ENCODE data around the gene UBR3. TPM values are rescaled to one million over a fixed set of nuclear protein-coding genes. Genes with fewer than 3 reads are reported as not detected.

The UBR3 gene
- total RNA-seq, 1 donor from 2014 or later = 35.6 TPM

- Mint-ChIP-seq H3K27ac (no peak overlapping the region), H3K9me3 (peaks cover 3% of the 10 kb centered on the region), H3K4me3 (no peak overlapping the region), H3K27me3 (no peaks in the 10 kb centered on the region), H3K4me1 (no peaks in the 10 kb centered on the region), H3K36me3 (ENCODE audit: low read depth) (peaks cover 57% of the 10 kb centered on the region)
- ATAC-seq (ENCODE audit: low read depth) = no peak
- no peak for DNase-seq
- TF ChIP-seq CTCF (IDR thresholded peaks at IDR 0.05) = no peak
- ChIA-PET CTCF (no interaction called here), POLR2A (no interaction called here)
- intact Hi-C loops (cut with micrococcal nuclease) = no loop called here
Measured at GRCh38 chr2:169994752-169995151, 167.5 kb downstream of the UBR3 start.

DNA sequence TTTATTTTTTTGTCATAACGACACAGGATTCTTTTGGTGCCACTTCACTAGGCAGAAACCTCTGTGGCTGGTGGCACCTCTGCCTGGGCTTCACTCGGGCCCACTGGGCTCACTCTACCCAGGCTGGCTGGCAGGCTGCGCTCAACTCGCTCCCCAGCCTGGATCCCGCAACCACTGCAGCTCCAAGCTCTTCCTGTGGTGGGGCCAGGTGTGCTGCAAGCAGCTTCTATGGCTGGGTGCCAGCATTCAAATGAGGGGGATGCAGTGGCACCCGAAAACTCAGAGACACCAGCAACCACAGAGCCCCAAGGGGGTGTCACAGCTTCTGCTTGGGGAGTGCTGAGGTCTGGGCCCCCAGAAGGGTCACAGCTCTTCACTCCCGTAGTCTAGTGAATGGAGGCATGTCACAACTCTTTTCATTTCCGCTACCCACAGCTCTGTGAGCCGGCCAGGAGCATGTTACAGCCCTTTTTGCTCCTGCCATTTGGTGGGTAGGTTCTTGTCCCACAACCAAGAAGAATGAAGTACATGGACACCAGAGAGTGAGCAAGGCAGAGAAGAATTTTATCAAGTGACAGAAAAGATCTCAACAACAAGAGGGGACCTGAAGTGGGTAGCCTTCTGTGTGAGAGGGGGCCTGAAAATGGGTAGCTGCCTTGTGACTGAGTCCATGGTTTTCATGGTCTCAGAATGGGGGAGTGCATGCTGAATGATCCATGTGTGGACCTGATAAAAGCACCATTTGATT is 170.1 kb downstream of the UBR3 start:
- Mint-ChIP-seq H3K9me3 (no peaks in the 10 kb centered on the region), H3K27ac (no peak overlapping the region), H3K27me3 (no peaks in the 10 kb centered on the region), H3K4me1 (no peaks in the 10 kb centered on the region), H3K36me3 (ENCODE audit: low read depth) (peaks cover 60% of the 10 kb centered on the region), H3K4me3 (no peak overlapping the region)
- no peak for DNase-seq
- CTCF ChIA-PET = no interaction called here
- no peak for ATAC-seq (ENCODE audit: low read depth)
- TF ChIP-seq CTCF (IDR thresholded peaks at IDR 0.05) = no peak
- POLR2A ChIA-PET = no interaction called here
- intact Hi-C loops (cut with micrococcal nuclease) = no loop called here

- H3K4me3 Mint-ChIP-seq = no peak overlapping the region
- DNase-seq (no peak), ATAC-seq (ENCODE audit: low read depth) (no peak)
- no peak overlapping the region for H3K27ac Mint-ChIP-seq
- intact Hi-C loops (cut with micrococcal nuclease) = no loop called here
- peaks cover 68% of the 10 kb centered on the region for H3K36me3 Mint-ChIP-seq (ENCODE audit: low read depth)
- POLR2A ChIA-PET = no interaction called here
- no peak for TF ChIP-seq CTCF (IDR thresholded peaks at IDR 0.05)
- CTCF ChIA-PET = no interaction called here
- H3K27me3 Mint-ChIP-seq = no peaks in the 10 kb centered on the region
- H3K4me1 Mint-ChIP-seq = no peaks in the 10 kb centered on the region
- no peaks in the 10 kb centered on the region for H3K9me3 Mint-ChIP-seq
Measured at GRCh38 chr2:169999054-169999453, 171.8 kb downstream of the UBR3 start.

DNA sequence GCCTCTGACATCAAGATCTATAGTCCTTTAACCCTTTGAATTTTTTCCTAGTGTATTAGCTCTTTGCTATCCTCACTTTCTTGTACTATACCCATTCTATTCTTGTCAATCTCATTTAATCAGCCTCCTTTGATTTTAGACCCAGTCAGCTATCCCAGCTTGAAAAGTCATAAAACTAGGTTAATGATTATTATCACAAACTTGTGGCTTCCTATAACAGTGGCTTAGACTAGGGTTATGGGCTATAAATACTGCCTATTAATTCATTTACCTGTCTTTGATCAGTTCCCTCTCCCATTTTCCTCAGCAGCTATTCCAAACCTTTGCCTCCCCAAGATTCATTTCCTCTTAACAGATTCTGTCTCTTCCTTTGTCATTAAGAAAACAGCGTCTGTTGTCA is 174.8 kb downstream of the UBR3 start:
- ATAC-seq (ENCODE audit: low read depth) (no peak), DNase-seq (no peak)
- Mint-ChIP-seq H3K9me3 (no peaks in the 10 kb centered on the region), H3K27ac (no peak overlapping the region), H3K4me1 (no peaks in the 10 kb centered on the region), H3K27me3 (no peaks in the 10 kb centered on the region), H3K36me3 (ENCODE audit: low read depth) (peaks cover 72% of the 10 kb centered on the region), H3K4me3 (no peak overlapping the region)
- POLR2A ChIA-PET = no interaction called here
- TF ChIP-seq CTCF (IDR thresholded peaks at IDR 0.05) = no peak
- intact Hi-C loops (cut with micrococcal nuclease) = no loop called here
- CTCF ChIA-PET = no interaction called here

DNA sequence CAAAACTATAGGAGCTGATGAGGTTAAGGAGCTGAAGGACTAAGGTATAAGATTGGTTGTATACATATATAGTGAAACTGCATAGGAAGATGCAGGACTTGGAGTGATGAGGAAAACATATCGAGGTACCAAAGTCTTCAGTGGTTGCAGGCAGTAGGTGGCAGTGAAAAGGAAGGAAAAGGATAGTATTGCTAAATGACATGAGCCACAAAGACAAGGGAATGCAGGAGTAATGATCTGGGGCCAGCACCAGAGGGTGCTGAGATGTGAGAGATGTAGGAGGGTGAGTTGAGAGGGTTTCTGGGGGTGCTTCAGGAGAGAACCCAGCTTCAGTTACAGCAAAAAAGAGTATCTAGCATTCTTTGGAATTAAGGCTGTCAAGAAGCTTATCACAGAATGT is 178.4 kb downstream of the UBR3 start:
- ChIA-PET POLR2A (no interaction called here), CTCF (no interaction called here)
- Mint-ChIP-seq H3K36me3 (ENCODE audit: low read depth) (peaks cover 75% of the 10 kb centered on the region), H3K4me1 (no peaks in the 10 kb centered on the region), H3K27me3 (no peaks in the 10 kb centered on the region), H3K9me3 (no peaks in the 10 kb centered on the region), H3K4me3 (no peak overlapping the region), H3K27ac (no peak overlapping the region)
- intact Hi-C loops (cut with micrococcal nuclease) = no loop called here
- TF ChIP-seq CTCF (IDR thresholded peaks at IDR 0.05) = no peak
- DNase-seq (no peak), ATAC-seq (ENCODE audit: low read depth) (no peak)

Data from activated B cell treated with CpG ODN at 0.5 μM for 24 hours (primary cell).